GM21515 (cell line): Measurements from ENCODE around the gene PDPN.
"Not testable (repeated sequence)": the region's sequence is repeated elsewhere in the genome, so short reads cannot be mapped to it uniquely, and the experiment has no call there.

Experiments used
- ATAC-seq: cut with Tn5 transposase; IDR thresholded peaks from one replicate; pipeline ENCODE4 v1.9.1; 2021; ENCODE audit not compliant: unreplicated experiment

Gene PDPN

DNA sequence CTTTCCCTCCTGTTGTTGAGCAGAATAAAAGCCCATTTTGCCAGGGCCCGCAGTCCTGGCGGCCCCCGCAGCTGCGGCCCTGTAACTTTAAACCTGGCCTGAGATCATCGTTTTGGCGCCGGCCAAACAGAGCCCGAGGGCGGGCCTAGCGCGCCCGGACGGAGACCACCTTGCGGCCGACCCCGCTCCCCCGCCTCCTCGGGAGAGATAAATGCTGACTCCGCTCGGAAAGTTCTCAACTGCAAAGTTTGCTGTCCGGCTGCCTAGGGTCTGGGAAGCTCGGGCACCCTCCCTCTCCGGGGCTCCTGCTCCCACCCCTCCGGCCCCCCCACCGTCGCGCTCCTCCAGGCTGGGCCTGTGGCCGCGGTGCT, at the start of gene PDPN:
TSS of gene PDPN (plus strand) at position 238 of the 371 bp plus-strand sequence. CDS start 202 bp downstream, outside the sequence.
- no peak for ATAC-seq

GRCh38 chr1:13535227-13535626, 48.4 kb upstream of the PDPN start:
- ATAC-seq, result no peak

DNA sequence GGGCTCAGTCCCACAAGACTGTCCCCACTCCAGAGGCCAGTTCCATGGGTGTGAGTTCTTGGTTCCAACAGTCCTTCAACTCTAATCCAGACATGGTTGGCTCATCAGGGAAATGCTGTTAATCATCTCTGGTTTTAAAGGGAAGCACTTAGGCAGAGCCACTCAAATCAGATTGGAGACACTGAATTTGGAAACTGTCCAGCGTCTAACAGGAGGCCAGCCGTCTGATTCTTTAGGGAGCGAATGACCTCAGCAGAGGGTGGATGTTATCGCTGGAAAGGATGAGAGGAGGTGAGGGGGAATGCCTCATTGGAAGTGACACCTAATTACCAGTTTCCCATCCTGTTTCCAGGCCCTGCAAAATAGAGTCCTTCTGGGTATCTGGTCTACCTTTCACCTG, 47.1 kb upstream of the PDPN start:
- no peak for ATAC-seq

DNA sequence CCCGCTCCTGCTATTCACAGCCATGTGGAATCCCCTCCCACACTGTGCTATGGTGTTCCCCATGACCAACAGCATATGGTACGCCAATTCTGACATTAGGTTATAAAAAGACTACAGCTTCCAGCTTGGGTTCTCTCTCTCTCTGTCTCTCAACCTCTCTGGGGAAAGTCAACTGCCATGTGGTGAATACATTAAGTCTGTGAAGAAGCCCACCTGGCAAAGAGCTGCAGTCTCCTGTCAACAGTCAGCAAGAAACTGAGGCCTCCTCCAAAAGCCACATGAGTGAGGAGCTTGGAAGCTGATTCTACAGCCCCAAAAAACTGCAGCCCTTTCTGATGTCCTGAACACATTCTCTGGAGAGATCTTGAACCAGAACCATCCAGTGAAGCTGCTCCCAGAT, 44.8 kb upstream of the PDPN start:
- no peak for ATAC-seq

DNA sequence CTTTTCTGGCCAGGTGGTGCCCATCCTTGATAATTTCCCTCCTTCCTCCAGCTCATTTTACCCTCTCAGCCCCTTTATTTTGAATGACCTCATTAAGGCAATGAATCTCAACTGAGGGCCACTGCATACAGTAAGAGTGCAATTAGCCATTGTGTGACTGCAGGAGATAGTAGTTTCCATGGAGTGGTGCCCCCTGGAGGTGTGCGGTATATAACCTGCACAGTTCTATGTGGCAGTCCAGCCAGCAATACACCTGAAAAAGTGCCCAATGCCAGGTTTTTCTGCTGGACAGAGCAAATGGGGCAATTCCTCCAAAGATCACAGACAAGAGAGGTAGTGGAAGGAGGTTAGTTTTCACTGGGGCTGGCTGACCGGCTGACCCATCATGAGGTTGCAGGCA, 43.9 kb upstream of the PDPN start:
- ATAC-seq, result no peak

- ATAC-seq, result no peak
These were observed 42.8 kb upstream of the PDPN start for GRCh38 chr1:13540866-13541265.

DNA sequence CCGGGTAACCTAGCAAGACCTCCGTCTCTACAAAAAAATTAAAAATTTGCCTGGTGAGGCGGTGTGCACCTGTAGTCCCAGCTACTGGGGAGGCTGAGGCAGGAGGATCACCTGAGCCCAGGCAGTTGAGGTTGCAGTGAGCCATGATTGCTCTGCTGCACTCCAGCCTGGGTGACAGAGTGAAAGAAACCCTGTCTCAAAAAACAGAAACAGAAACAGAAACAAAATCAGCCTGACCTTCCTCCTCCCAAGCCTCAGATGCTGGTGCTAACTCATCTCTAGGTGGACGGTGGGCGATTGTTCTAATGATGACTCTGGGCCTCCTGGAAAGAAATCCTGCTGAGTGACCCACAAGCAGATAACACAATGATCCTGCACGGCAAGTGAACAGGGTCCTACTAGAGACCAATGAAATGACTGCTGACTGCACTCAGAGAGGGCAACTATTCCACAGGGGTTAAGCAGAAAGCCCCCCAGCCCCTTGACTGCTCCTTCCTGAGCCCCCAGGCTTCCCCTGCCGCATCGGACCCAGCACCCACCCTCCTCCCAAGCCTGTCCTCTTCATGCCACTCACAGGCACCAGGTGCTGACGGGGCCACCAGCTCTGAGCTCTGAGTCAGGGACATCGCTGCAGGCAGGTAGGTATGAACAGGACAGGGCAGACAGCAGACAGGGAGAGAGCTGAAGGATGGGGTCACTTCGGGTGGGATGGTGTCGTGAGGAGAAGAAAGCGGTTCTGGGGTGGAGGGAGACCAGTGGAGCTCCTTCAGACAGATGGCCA, 42.0 kb upstream of the PDPN start:
- ATAC-seq, result no peak

DNA sequence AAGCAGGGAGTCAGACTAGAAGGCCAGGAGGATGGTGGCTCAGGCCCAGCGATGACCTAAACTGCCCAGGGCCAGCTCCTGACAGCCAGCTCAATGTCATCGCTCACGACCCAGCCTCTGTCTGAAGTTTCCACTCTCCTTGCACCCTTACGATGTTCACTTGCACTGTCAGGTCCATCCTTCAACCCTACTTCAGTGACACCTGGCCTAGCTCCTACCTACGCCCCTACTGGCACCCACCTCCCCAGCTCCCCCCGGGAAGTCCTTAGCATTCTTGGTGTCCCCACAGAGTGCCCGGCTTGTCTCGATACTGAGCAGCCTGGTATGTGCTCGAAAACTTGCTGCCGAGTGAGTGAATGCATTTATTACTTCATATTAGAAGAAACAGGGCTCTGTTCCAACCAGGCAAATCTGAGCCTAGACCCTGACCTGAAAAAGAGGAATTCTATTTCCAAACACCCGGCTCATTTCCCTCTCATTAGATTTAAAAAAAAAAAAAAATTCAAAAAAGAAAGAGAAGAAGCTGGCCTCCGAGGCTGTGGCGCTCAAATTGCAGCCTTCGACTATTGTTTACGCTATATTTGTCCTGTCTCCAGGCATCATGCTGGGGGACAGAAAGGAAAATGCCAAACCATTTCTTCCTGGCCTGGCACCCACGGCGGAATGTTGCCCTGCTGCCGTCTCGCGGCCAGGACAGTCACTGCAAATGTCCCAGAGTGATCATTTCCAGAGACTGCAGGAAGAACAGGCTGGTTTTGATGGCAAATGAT, 40.0 kb upstream of the PDPN start:
- no peak for ATAC-seq

DNA sequence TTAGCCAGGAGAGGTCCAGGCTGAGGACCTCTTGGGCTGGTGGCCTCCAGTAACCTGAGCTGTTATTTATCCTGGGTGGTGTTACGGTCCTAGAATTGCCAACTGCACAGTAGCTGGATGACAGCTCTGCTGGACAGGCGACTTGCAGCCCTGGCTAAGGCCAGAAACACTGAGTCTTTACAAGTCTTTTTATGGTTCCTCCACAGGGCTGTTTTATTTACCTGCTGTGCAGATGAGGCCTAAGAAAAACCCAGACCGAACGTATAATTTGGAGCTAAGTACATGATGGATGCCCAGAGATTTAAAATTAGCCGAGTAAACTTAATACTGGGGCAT, 39.4 kb upstream of the PDPN start:
- ATAC-seq, result no peak

DNA sequence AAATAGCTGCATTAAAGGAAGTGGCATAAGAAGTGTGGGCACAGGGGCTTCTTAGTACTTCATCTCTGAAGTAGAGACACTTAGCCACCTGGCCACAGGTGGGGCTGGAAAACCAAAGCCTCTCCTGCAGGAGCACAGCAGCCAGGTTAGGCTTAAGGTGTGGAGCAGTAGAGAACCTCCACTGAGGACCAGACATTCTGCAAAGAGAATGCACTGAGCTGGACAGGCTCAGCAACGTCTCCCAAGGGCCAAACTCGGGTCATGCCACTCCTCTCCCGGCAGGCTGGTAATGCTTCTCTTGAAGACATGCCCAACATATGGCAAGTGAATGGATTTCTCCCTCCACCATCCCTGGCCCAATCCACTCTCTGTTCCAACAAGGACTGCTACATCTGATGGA, 36.8 kb upstream of the PDPN start:
- no peak for ATAC-seq

- ATAC-seq, result no peak
These were observed 35.4 kb upstream of the PDPN start for GRCh38 chr1:13548281-13548680.

GRCh38 chr1:13549021-13549420, 34.6 kb upstream of the PDPN start:
- no peak for ATAC-seq

DNA sequence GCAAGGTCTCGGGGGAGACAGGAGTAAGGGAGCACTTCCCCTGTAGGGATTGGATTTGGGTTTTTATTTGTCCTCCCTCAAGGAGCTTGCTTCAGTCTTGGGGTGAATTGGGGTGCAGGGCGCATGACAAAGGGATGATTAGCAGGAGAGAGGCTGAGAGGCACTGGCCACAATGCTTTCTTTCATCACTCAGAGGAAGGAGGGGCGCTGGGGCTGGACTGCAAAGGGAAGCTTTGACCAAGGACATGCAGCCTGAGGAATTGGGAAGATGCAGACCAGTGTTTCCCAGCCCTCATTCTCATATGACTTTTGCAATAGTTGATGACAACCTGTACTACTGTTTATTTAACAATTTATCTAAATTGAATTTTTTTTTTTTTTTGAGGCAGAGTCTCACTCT, 34.1 kb upstream of the PDPN start:
- ATAC-seq, result no peak

DNA sequence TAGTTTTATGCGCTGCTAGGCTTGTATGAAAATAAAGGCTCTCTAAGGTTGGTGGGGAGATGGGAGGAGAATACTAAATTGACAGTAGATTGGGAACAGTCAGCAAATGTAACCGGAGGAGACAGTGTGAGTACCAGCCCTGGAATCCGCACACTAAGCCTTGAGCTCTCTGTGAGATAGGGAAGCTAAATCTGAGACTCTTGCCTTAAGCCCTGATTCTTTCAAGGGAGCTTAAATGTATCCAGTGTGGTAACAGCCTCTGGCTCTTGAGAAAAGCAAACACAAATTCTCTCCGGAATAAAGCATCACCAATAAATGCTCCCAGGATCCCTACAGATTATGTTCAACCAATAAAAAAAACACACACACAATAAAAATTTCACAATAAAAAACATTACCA, 33.0 kb upstream of the PDPN start:
- ATAC-seq, result no peak

DNA sequence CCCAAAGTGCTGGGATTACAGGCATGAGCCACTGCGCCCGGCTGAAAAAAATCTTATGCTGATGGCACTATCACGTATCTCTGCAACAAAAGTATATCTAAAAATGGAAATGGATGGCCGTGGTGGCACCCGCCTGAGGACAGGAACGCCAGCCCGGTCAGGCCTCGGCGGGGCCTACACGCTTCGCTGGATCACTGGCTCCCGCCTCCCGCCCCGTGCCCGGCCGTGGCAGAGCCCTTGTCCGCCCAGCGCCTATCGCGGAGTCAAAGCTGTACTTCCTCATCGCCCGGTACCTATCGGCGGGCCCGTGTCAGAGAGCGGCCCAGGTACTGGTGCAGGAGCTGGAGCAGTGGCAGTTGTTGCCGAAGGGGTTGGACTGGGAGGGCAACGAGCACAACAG, 28.8 kb upstream of the PDPN start:
- ATAC-seq, result no peak

GRCh38 chr1:13556224-13556764, 27.3 kb upstream of the PDPN start:
- ATAC-seq, result no peak

DNA sequence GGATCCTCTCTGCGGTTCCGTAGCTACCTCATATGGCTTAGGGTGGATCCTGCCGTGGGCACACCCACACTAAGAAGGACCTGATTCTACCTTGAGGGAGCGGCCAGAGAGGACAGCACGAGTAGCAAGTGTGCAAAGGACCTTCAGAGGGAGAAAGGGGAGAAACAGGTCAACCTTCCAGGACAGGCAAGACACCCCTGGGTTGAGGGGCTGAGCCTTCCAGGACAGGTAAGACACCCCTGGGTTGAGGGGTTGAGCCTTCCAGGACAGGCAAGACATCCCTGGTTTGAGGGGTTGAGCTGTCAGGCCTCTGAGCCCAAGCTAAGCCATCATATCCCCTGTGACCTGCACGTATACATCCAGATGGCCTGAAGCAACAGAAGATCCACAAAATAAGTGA, 23.1 kb upstream of the PDPN start:
- no peak for ATAC-seq

- ATAC-seq, result not testable (repeated sequence)
These were observed 20.7 kb upstream of the PDPN start for GRCh38 chr1:13562981-13563380.

GRCh38 chr1:13564073-13564472, 19.6 kb upstream of the PDPN start:
- no peak for ATAC-seq

GRCh38 chr1:13570435-13570834, 13.2 kb upstream of the PDPN start:
- ATAC-seq, result not testable (repeated sequence)

DNA sequence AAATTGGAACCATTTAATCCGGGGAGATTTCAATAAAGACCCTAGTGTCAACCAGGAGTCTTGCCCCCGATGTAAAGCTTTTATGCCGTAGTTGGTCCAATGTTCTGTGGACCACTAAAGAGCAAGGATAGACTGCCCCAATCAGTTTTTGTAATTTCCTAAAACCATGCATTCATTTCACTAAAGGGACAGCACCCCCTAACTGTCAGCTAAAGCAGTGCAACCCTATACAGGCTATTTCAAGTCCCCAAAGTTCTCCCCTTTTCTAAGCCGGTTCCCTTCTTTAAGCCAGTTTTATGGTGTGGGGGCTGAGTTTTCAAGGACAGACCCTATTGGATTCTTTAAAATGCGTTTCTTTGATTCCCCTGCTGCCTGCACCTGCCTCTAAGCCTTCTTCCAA, 12.7 kb upstream of the PDPN start:
- no peak for ATAC-seq

DNA sequence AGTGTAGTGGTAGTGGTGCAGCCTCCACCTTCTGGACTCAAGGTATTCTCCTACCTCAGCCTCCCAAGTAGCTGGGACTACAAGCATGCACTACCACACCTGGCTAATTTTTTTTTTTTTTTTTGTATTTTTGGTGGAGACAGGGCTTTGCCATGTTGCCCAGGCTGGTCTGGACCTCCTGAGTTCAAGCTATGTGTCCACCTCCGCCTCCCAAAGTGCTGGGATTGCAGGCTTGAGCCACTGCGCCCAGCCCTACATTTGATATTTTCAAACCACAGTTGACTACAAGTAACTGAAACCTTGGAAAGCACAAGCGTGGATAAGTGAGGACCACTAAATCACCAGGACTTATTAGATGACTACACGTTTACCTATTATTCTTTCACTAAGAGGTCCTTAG, 10.0 kb upstream of the PDPN start:
- no peak for ATAC-seq
